GM04503 (cell line): ENCODE measurements around the gene RASSF8.
A peak's percentile ranks its signal among the peaks of the same experiment; 100 is the strongest.

Experiments used
- DNase-seq: peaks from one replicate; pipeline ENCODE4 v3.0.0-alpha.2; 2012; ENCODE audit warnings: low read depth

Gene RASSF8

GRCh38 chr12:25960961-25961360 is 2.5 kb downstream of the RASSF8 start:
- no peak for DNase-seq

- DNase-seq, result no peak
Measured at GRCh38 chr12:25962932-25963525, 4.5 kb downstream of the RASSF8 start.

GRCh38 chr12:25965682-25966081 is 7.2 kb downstream of the RASSF8 start:
- DNase-seq, result no peak

GRCh38 chr12:25970082-25970481 is 11.6 kb downstream of the RASSF8 start:
- DNase-seq, result no peak

- DNase-seq, result no peak
Measured at GRCh38 chr12:25970916-25971653, 12.6 kb downstream of the RASSF8 start.

GRCh38 chr12:25971654-25972041 is 13.2 kb downstream of the RASSF8 start:
- no peak for DNase-seq

GRCh38 chr12:25972783-25973182 is 14.3 kb downstream of the RASSF8 start:
- DNase-seq, result no peak

- DNase-seq, result no peak
Measured at GRCh38 chr12:25975179-25975578, 16.7 kb downstream of the RASSF8 start.

- no peak for DNase-seq
Measured at GRCh38 chr12:25975682-25976081, 17.2 kb downstream of the RASSF8 start.

GRCh38 chr12:25976289-25976688 is 17.8 kb downstream of the RASSF8 start:
- DNase-seq, result no peak

GRCh38 chr12:25977047-25977446 is 18.6 kb downstream of the RASSF8 start:
- DNase-seq, result peak; percentile 60

GRCh38 chr12:25979059-25979458 is 20.6 kb downstream of the RASSF8 start:
- DNase-seq, result no peak

- DNase-seq, result no peak
Measured at GRCh38 chr12:25979563-25979962, 21.1 kb downstream of the RASSF8 start.

- DNase-seq, result no peak
Measured at GRCh38 chr12:25980035-25980434, 21.6 kb downstream of the RASSF8 start.

- no peak for DNase-seq
Measured at GRCh38 chr12:25981597-25981996, 23.1 kb downstream of the RASSF8 start.

- no peak for DNase-seq
Measured at GRCh38 chr12:25982416-25982815, 23.9 kb downstream of the RASSF8 start.

GRCh38 chr12:25983625-25984024 is 25.1 kb downstream of the RASSF8 start:
- no peak for DNase-seq

- DNase-seq, result no peak
Measured at GRCh38 chr12:25984759-25985158, 26.3 kb downstream of the RASSF8 start.

- DNase-seq, result no peak
Measured at GRCh38 chr12:25985316-25986175, 27.1 kb downstream of the RASSF8 start.

GRCh38 chr12:25986180-25986579 is 27.7 kb downstream of the RASSF8 start:
- no peak for DNase-seq

GRCh38 chr12:25988505-25988904 is 30.0 kb downstream of the RASSF8 start:
- no peak for DNase-seq

- DNase-seq, result no peak
Measured at GRCh38 chr12:25990495-25990894, 32.0 kb downstream of the RASSF8 start.
